ENCODE data around the gene NTM.

Gene NTM

GRCh38 chr11:131965504-131965903, 595.1 kb downstream of the NTM start:
- Histone ChIP-seq H4K20me1 (ENCODE audit: control insufficient read depth, insufficient read depth, low read depth, low read length) (no peaks in the 10 kb centered on the region), H3K36me3 (ENCODE audit: control insufficient read depth, low read length) (no peaks in the 10 kb centered on the region), H3K4me3 (ENCODE audit: low read length) (no peak overlapping the region), H3F3A (ENCODE audit: control insufficient read depth, insufficient read depth) (no peaks in the 10 kb centered on the region), H3K79me2 (ENCODE audit: control insufficient read depth, low read length) (no peaks in the 10 kb centered on the region), H3K4me2 (ENCODE audit: low read length) (no peak overlapping the region), H3K4me1 (ENCODE audit: control insufficient read depth, low read length) (no peaks in the 10 kb centered on the region), H3K27me3 (ENCODE audit: control insufficient read depth, low read length) (no peaks in the 10 kb centered on the region), H3K27ac (ENCODE audit: low read depth, low read length) (no peak overlapping the region), H3K9me3 (ENCODE audit: control insufficient read depth, insufficient read depth, low read length) (no peaks in the 10 kb centered on the region), H3K9me2 (replicated peaks; ENCODE audit: control insufficient read depth, low read length) (no peaks in the 10 kb centered on the region)
- TF ChIP-seq EZH2phosphoT487 (IDR thresholded peaks at IDR 0.05; ENCODE audit: borderline replicate concordance, low read length), result no peak
- no peak for TF ChIP-seq CTCF (IDR thresholded peaks at IDR 0.05; ENCODE audit: low read depth, low read length, poor library complexity, severe bottlenecking)

GRCh38 chr11:131966667-131967066, 596.3 kb downstream of the NTM start:
- H3K9me3 ChIP-seq (ENCODE audit: control insufficient read depth, insufficient read depth, low read length), result no peaks in the 10 kb centered on the region
- H3K4me3 ChIP-seq (ENCODE audit: low read length), result no peak overlapping the region
- H3K9me2 ChIP-seq (replicated peaks; ENCODE audit: control insufficient read depth, low read length), result no peaks in the 10 kb centered on the region
- TF ChIP-seq CTCF (IDR thresholded peaks at IDR 0.05; ENCODE audit: low read depth, low read length, poor library complexity, severe bottlenecking) (no peak), EZH2phosphoT487 (IDR thresholded peaks at IDR 0.05; ENCODE audit: borderline replicate concordance, low read length) (no peak)
- no peak overlapping the region for H3K27ac ChIP-seq (ENCODE audit: low read depth, low read length)
- H3F3A ChIP-seq (ENCODE audit: control insufficient read depth, insufficient read depth), result no peaks in the 10 kb centered on the region
- H3K4me2 ChIP-seq (ENCODE audit: low read length), result no peak overlapping the region
- no peaks in the 10 kb centered on the region for H3K27me3 ChIP-seq (ENCODE audit: control insufficient read depth, low read length)
- no peaks in the 10 kb centered on the region for H3K79me2 ChIP-seq (ENCODE audit: control insufficient read depth, low read length)
- H3K4me1 ChIP-seq (ENCODE audit: control insufficient read depth, low read length), result no peaks in the 10 kb centered on the region
- no peaks in the 10 kb centered on the region for H4K20me1 ChIP-seq (ENCODE audit: control insufficient read depth, insufficient read depth, low read depth, low read length)
- H3K36me3 ChIP-seq (ENCODE audit: control insufficient read depth, low read length), result no peaks in the 10 kb centered on the region

GRCh38 chr11:131969261-131969660, 598.8 kb downstream of the NTM start:
- H4K20me1 ChIP-seq (ENCODE audit: control insufficient read depth, insufficient read depth, low read depth, low read length), result no peaks in the 10 kb centered on the region
- no peaks in the 10 kb centered on the region for H3K36me3 ChIP-seq (ENCODE audit: control insufficient read depth, low read length)
- H3F3A ChIP-seq (ENCODE audit: control insufficient read depth, insufficient read depth), result no peaks in the 10 kb centered on the region
- no peaks in the 10 kb centered on the region for H3K9me2 ChIP-seq (replicated peaks; ENCODE audit: control insufficient read depth, low read length)
- no peak overlapping the region for H3K4me2 ChIP-seq (ENCODE audit: low read length)
- H3K9me3 ChIP-seq (ENCODE audit: control insufficient read depth, insufficient read depth, low read length), result no peaks in the 10 kb centered on the region
- no peaks in the 10 kb centered on the region for H3K27me3 ChIP-seq (ENCODE audit: control insufficient read depth, low read length)
- no peak for TF ChIP-seq CTCF (IDR thresholded peaks at IDR 0.05; ENCODE audit: low read depth, low read length, poor library complexity, severe bottlenecking)
- TF ChIP-seq EZH2phosphoT487 (IDR thresholded peaks at IDR 0.05; ENCODE audit: borderline replicate concordance, low read length), result no peak
- no peaks in the 10 kb centered on the region for H3K4me1 ChIP-seq (ENCODE audit: control insufficient read depth, low read length)
- H3K79me2 ChIP-seq (ENCODE audit: control insufficient read depth, low read length), result no peaks in the 10 kb centered on the region
- H3K27ac ChIP-seq (ENCODE audit: low read depth, low read length), result no peak overlapping the region
- no peak overlapping the region for H3K4me3 ChIP-seq (ENCODE audit: low read length)

- no peak for TF ChIP-seq EZH2phosphoT487 (IDR thresholded peaks at IDR 0.05; ENCODE audit: borderline replicate concordance, low read length)
- no peak for TF ChIP-seq CTCF (IDR thresholded peaks at IDR 0.05; ENCODE audit: low read depth, low read length, poor library complexity, severe bottlenecking)
- Histone ChIP-seq H3F3A (ENCODE audit: control insufficient read depth, insufficient read depth) (no peaks in the 10 kb centered on the region), H3K79me2 (ENCODE audit: control insufficient read depth, low read length) (no peaks in the 10 kb centered on the region), H3K4me2 (ENCODE audit: low read length) (no peak overlapping the region), H3K27ac (ENCODE audit: low read depth, low read length) (no peak overlapping the region), H3K4me1 (ENCODE audit: control insufficient read depth, low read length) (no peaks in the 10 kb centered on the region), H3K27me3 (ENCODE audit: control insufficient read depth, low read length) (no peaks in the 10 kb centered on the region), H3K9me2 (replicated peaks; ENCODE audit: control insufficient read depth, low read length) (no peaks in the 10 kb centered on the region), H4K20me1 (ENCODE audit: control insufficient read depth, insufficient read depth, low read depth, low read length) (no peaks in the 10 kb centered on the region), H3K9me3 (ENCODE audit: control insufficient read depth, insufficient read depth, low read length) (no peaks in the 10 kb centered on the region), H3K36me3 (ENCODE audit: control insufficient read depth, low read length) (no peaks in the 10 kb centered on the region), H3K4me3 (ENCODE audit: low read length) (no peak overlapping the region)
These were observed 602.6 kb downstream of the NTM start for GRCh38 chr11:131973061-131973460.
